ENCODE results near the gene WEE1.

WEE1 gene

GRCh38 chr11:9561279-9561982 lies 12.0 kb upstream of the WEE1 start (continued):
- no peak for TF ChIP-seq POU6F1 (CRISPR knock-in tag; IDR thresholded peaks at IDR 0.05; ENCODE audit: borderline replicate concordance, low read depth)
- no peak for TF ChIP-seq ZNF8 (CRISPR knock-in tag; IDR thresholded peaks at IDR 0.05)
- no peak for TF ChIP-seq RARB (CRISPR knock-in tag; IDR thresholded peaks at IDR 0.05)
- TF ChIP-seq ZC3H10 (CRISPR knock-in tag; IDR thresholded peaks at IDR 0.05): no peak
- TF ChIP-seq TOX (CRISPR knock-in tag; IDR thresholded peaks at IDR 0.05; ENCODE audit: borderline replicate concordance): no peak
- TF ChIP-seq OSR1 (CRISPR knock-in tag; IDR thresholded peaks at IDR 0.05): no peak
- no peak for TF ChIP-seq PATZ1 (CRISPR knock-in tag; IDR thresholded peaks at IDR 0.05; ENCODE audit: borderline replicate concordance)

GRCh38 chr11:9562716-9563115 lies 10.8 kb upstream of the WEE1 start:
- TF ChIP-seq RARB (CRISPR knock-in tag; IDR thresholded peaks at IDR 0.05): no peak
- TF ChIP-seq ZFP3 (CRISPR knock-in tag; IDR thresholded peaks at IDR 0.05): no peak
- TF ChIP-seq ZNF70 (CRISPR knock-in tag; IDR thresholded peaks at IDR 0.05): no peak
- no peak for TF ChIP-seq PATZ1 (CRISPR knock-in tag; IDR thresholded peaks at IDR 0.05; ENCODE audit: borderline replicate concordance)
- TF ChIP-seq GLIS3 (CRISPR knock-in tag; IDR thresholded peaks at IDR 0.05): no peak
- TF ChIP-seq TSHZ2 (CRISPR knock-in tag; IDR thresholded peaks at IDR 0.05): no peak
- TF ChIP-seq PPARA (CRISPR knock-in tag; IDR thresholded peaks at IDR 0.05; ENCODE audit: borderline replicate concordance): no peak
- no peak for TF ChIP-seq ZC3H10 (CRISPR knock-in tag; IDR thresholded peaks at IDR 0.05)
- no peak for TF ChIP-seq ZNF565 (CRISPR knock-in tag; conservative IDR thresholded peaks at IDR 0.05; ENCODE audit: low read depth)
- TF ChIP-seq CREB5 (CRISPR knock-in tag; IDR thresholded peaks at IDR 0.05; ENCODE audit: low read depth): no peak
- no peak for TF ChIP-seq SNAI2 (CRISPR knock-in tag; IDR thresholded peaks at IDR 0.05)
- no peak for TF ChIP-seq BACH2 (CRISPR knock-in tag; IDR thresholded peaks at IDR 0.05; ENCODE audit: borderline replicate concordance)
- no peak for ATAC-seq

- ATAC-seq: no peak
- no peak for TF ChIP-seq ZC3H10 (CRISPR knock-in tag; IDR thresholded peaks at IDR 0.05)
- no peak for TF ChIP-seq ZFP3 (CRISPR knock-in tag; IDR thresholded peaks at IDR 0.05)
- no peak for TF ChIP-seq CREB5 (CRISPR knock-in tag; IDR thresholded peaks at IDR 0.05; ENCODE audit: low read depth)
- no peak for TF ChIP-seq PATZ1 (CRISPR knock-in tag; IDR thresholded peaks at IDR 0.05; ENCODE audit: borderline replicate concordance)
- TF ChIP-seq ZNF8 (CRISPR knock-in tag; IDR thresholded peaks at IDR 0.05): no peak
- TF ChIP-seq POU6F1 (CRISPR knock-in tag; IDR thresholded peaks at IDR 0.05; ENCODE audit: borderline replicate concordance, low read depth): no peak
- no peak for TF ChIP-seq ZNF565 (CRISPR knock-in tag; conservative IDR thresholded peaks at IDR 0.05; ENCODE audit: low read depth)
- no peak for TF ChIP-seq TSHZ2 (CRISPR knock-in tag; IDR thresholded peaks at IDR 0.05)
- no peak for TF ChIP-seq GLIS3 (CRISPR knock-in tag; IDR thresholded peaks at IDR 0.05)
- no peak for TF ChIP-seq SNAI2 (CRISPR knock-in tag; IDR thresholded peaks at IDR 0.05)
Observed at GRCh38 chr11:9563196-9563730, 10.2 kb upstream of the WEE1 start.
